GM12874 (cell line): ENCODE results near the gene MARCO.

Experiments used
- TF ChIP-seq, protein P1 (sequence below): IDR thresholded peaks from 2 replicates; pipeline ENCODE4 v1.5.1; 2011; ENCODE audit warnings: low read depth, mild to moderate bottlenecking, control low read depth, low read length, moderate library complexity; ENCODE audit not compliant: insufficient read depth

Gene MARCO

DNA sequence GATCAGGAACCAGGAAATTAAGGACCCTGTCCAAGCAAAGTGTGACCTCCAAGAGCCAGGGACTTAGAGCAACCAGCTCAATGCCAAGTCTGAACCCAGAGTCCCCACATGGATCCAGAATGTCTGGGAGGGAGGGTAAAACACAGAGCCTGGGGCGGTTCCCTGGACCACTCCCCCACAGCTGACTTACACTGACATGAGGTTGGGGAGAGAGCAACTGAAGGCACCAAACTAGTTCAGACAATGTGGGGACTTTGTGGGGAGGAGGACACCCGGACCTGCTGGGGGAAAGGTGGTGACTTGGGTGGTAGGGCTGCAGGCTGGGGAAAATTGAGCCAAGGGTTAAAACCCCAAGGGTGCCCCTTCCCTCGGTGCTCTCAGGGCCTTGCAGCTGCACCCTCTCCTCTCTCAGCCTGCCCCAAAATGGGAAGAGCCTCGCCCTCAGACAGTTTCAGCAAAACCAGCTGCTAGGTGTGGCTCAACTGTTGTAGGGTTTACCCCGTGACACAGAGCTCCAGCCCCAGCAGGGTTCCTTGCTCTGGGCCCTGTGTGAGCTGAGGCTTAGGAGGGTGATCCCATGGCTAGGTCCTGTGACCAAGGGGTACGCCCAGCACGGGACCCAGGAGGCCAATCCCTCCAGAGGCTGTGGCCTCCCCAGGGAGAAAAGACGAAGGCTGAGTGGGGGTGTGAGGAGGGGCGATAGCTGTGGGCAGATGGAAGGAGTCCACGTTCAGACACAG lies 28.6 kb downstream of the MARCO start:
- TF ChIP-seq, protein P1, sequence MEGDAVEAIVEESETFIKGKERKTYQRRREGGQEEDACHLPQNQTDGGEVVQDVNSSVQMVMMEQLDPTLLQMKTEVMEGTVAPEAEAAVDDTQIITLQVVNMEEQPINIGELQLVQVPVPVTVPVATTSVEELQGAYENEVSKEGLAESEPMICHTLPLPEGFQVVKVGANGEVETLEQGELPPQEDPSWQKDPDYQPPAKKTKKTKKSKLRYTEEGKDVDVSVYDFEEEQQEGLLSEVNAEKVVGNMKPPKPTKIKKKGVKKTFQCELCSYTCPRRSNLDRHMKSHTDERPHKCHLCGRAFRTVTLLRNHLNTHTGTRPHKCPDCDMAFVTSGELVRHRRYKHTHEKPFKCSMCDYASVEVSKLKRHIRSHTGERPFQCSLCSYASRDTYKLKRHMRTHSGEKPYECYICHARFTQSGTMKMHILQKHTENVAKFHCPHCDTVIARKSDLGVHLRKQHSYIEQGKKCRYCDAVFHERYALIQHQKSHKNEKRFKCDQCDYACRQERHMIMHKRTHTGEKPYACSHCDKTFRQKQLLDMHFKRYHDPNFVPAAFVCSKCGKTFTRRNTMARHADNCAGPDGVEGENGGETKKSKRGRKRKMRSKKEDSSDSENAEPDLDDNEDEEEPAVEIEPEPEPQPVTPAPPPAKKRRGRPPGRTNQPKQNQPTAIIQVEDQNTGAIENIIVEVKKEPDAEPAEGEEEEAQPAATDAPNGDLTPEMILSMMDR = no peak

DNA sequence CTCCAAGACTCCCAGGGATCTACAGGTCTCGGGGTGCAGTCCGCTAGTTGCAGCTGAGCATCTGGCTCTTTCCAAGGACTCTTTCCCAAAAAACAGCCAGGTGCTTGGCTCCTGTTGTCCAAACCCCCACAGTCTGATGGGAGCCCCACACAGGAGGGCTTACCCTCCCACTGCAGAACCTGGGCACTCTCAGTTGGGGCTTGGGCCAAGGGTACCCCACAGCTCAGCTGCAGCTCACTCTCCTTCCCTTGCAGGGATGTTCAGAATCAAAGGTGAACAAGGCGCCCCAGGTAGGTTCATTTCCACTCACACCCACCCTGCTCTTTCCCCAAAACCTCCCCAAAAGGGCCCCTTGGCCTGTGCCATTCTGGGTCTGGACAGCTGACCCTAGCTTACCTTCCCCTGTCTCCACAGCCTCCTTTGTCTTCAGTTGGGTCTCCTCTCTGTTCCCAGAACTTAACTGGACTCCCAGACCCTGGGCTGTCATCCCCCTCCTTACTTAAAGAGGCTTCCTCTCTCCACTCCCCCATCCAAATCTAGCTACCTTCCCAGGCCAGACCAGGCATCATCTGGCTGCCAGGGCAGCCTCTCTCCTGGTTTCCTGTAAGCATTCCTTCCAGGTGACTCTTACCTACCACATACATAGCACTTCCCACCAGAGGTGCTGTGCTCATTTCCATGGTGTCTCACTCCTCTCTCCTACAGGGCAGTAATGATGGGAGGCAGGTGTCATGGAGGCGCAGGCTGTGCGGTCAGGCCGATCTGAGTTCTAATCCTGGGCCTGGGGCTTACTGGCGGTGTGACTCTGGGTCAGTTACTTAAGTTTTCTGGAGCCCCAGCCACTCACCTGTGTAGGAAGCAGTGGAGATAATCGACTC lies 29.5 kb downstream of the MARCO start:
- TF ChIP-seq, protein P1 = no peak

DNA sequence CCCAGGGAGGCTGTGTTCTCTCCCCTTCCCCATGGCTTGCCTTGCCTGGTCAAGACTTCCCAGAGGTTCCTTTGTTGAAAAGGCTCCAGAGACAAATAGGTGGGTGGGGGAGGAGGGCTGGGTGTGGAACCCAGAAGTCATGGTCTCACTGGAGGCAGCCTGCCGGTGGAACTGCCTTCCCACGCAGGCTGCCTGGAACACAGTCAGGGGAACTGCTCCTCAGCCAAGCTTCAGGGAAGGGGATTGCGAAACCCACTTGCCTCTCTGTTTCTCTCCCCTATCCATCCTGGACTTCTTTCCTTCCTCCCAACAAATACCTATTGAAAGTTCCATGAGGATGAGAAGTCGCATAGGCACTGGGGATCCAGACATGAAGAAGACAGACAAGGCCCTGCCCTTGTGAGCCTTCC lies 31.6 kb downstream of the MARCO start:
- TF ChIP-seq, protein P1 = no peak

DNA sequence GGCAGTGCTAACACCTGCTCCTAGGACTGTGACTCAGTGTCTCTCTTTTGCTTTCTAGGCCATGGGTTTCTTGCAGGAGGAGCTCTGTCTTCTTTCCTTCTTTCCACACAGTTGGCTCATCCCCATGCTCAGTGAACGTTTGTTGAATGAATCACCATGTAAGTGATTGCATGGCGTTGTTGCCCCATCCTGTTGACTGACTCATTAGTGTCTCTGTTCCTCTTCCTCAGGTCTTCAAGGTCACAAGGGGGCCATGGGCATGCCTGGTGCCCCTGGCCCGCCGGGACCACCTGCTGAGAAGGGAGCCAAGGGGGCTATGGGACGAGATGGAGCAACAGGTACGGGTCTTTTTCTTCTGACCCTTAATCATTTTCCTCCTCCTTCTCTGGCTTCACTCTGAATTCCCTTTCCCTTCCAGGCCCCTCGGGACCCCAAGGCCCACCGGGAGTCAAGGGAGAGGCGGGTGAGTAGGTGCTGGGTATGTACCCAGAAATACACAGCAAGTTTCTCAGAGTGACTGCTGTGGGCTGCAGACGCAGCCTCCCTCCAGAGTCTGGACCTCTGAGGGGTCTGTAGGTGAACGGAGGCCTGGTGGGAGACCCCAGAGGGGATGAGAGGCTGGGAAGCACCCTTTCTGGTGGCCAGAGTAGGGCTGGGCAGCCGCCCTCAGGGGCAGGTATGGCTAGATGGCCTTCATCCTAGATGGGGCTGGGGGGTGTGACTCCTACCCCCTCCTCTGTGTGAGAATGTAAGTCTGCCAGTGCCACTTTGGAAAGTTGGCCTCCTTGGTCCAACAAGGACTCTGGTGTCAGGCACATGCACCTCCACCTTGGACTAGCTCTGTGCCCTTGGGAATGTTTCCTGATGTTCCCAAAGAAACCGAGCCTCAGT lies 32.4 kb downstream of the MARCO start:
- TF ChIP-seq, protein P1 = no peak

DNA sequence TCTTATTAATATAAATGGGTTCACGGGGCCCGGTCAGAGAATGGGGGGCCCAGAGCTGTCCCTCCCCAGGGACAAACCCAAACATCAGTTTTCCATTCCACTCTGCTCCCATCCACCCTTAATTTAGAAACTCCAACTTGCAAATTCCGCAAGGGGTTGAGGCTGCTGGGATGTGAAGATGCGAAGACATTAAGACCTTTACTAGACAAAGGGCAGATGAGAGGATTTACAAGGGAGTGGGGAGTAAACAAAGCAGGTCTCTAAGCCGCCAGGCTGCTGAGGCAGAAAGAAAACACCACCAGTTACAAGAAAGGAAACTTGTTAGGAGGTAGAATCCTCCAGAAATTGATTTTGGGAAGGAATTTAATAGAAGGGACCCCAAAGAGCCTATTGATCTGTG lies 33.1 kb downstream of the MARCO start:
- TF ChIP-seq, protein P1 = no peak

DNA sequence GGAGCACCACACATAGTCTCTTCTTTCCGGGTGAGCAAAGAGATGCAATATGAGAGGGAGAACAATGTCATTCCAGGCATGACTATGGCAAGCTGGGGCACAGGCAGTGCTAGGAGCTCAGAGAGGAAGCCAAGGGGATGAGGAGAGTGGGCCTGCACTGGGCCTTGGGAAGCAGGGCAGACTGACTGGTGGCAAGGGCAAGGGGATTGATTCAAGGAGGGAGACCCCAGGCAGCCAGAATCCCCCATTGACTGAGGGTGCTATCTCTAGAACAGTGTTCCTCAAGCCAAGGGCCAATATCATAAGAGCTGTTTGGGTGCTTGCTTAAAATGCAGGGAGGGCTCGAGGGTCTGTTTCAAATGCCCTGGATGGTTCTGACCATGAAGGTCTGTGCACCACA lies 36.1 kb downstream of the MARCO start:
- TF ChIP-seq, protein P1 = no peak
